HepG2 (cell line): ENCODE results near the gene CS. TPM values are rescaled to one million over a fixed set of nuclear protein-coding genes. Genes with fewer than 3 reads are reported as not detected.

Experiments
- ASH2L ChIP-seq: fragments of 300-600, 200-600 bp; sonication (generic); IDR thresholded peaks from 2 replicates; pipeline ENCODE4 v1.7.0; 2017; ENCODE audit warnings: low read depth, mild to moderate bottlenecking, moderate library complexity, mixed read lengths, low read length; ENCODE audit not compliant: insufficient read length
- GATA4 ChIP-seq: sonication (generic); IDR thresholded peaks from 2 replicates; pipeline ENCODE4 v1.6.1; 2016; ENCODE audit warnings: antibody characterized with exemption, low read depth, borderline replicate concordance
- HOXD1 ChIP-seq: sonication (generic); formaldehyde crosslinking; IDR thresholded peaks from 2 replicates; pipeline ENCODE4 v1.5.0; 2020; ENCODE audit warnings: missing genetic modification reagents
- ISX ChIP-seq: sonication (generic); formaldehyde crosslinking; conservative IDR thresholded peaks from 2 replicates; pipeline ENCODE4 v1.5.0; 2020; ENCODE audit warnings: missing genetic modification reagents
- JARID2 ChIP-seq: sonication (generic); formaldehyde crosslinking; IDR thresholded peaks from 2 replicates; pipeline ENCODE4 v1.8.1; 2023; ENCODE audit warnings: missing genetic modification reagents, inconsistent platforms; ENCODE audit not compliant: insufficient replicate concordance
- MAZ ChIP-seq, 2 experiments: sonication (generic) in 1 of 2; formaldehyde crosslinking in 1 of 2; IDR thresholded peaks; 2 replicates each; pipeline versions ENCODE4 v1.5.0 to v1.6.1; 2012 to 2020; ENCODE audit warnings: low read depth in 2 of 2, mild to moderate bottlenecking in 2 of 2, borderline replicate concordance in 1 of 2, improper control_type of control experiment in 1 of 2, low read length in 1 of 2, missing genetic modification reagents in 1 of 2, moderate library complexity in 1 of 2
- MXI1 ChIP-seq: IDR thresholded peaks from 3 replicates; pipeline ENCODE4 v1.6.1; 2012; ENCODE audit warnings: low read depth, low read length, inconsistent platforms, borderline replicate concordance
- POLR2G ChIP-seq: fragments of 200-400 bp; formaldehyde crosslinking; IDR thresholded peaks from 2 replicates; pipeline ENCODE4 v1.6.1; 2018; ENCODE audit warnings: mild to moderate bottlenecking, low read depth, low read length, moderate library complexity
- RAD21 ChIP-seq: fragments of 450-650 bp; formaldehyde crosslinking; IDR thresholded peaks from 2 replicates; pipeline ENCODE4 v1.5.0; 2020; ENCODE audit warnings: mild to moderate bottlenecking
- SIN3A ChIP-seq: IDR thresholded peaks from 2 replicates; pipeline ENCODE4 v1.6.1; 2011; ENCODE audit warnings: low read depth, mild to moderate bottlenecking, control low read depth, low read length, borderline replicate concordance
- TBX2 ChIP-seq: sonication (generic); formaldehyde crosslinking; IDR thresholded peaks from 2 replicates; pipeline ENCODE4 v1.5.0; 2020; ENCODE audit warnings: missing genetic modification reagents, mild to moderate bottlenecking, borderline replicate concordance
- ZBTB7B ChIP-seq: sonication (generic); formaldehyde crosslinking; IDR thresholded peaks from 2 replicates; pipeline ENCODE4 v1.4.0; 2020; ENCODE audit warnings: missing genetic modification reagents
- ZFX ChIP-seq: sonication (generic); formaldehyde crosslinking; IDR thresholded peaks from 2 replicates; pipeline ENCODE4 v1.4.0; 2020; ENCODE audit warnings: mild to moderate bottlenecking, low read depth, missing genetic modification reagents, moderate library complexity
- ZNF891 ChIP-seq: sonication (generic); formaldehyde crosslinking; IDR thresholded peaks from 2 replicates; pipeline ENCODE4 v1.5.0; 2020; ENCODE audit warnings: mild to moderate bottlenecking, missing genetic modification reagents
- ZZZ3 ChIP-seq: sonication (generic); formaldehyde crosslinking; IDR thresholded peaks from 2 replicates; pipeline ENCODE4 v1.4.0; 2020; ENCODE audit warnings: missing genetic modification reagents, mild to moderate bottlenecking, borderline replicate concordance
- polyA plus RNA-seq, 8 experiments: library from polyadenylated mRNA; depleted of rRNA in 3 of 8; stranded (reverse) in 7 of 8; unstranded in 1 of 8; fragments of >200 nt; fragmentation: Illumina TruSeq in 4 of 8; extraction: Trizol in 4 of 8; gene quantifications; 2 replicates each; pipeline versions ENCODE4 v1.2.1 to v1.2.3, GENCODE V29; 2011 to 2016; ENCODE audit warnings: low read depth in 4 of 8, missing spikeins in 1 of 8, mixed read lengths in 1 of 8; ENCODE audit not compliant: insufficient read depth in 1 of 8
- total RNA-seq, 5 experiments: library from RNA; depleted of rRNA; stranded (reverse); fragments of >200 nt; fragmentation: Illumina TruSeq; extraction: Trizol; gene quantifications; 2 replicates each; pipeline ENCODE4 v1.2.3, GENCODE V29; 2016; ENCODE audit warnings: low read depth in 1 of 5
- TF ChIP-seq, protein P1 (sequence below): sonication (generic); formaldehyde crosslinking; IDR thresholded peaks from 2 replicates; pipeline ENCODE4 v1.4.0; 2020; ENCODE audit warnings: missing genetic modification reagents
- TF ChIP-seq, protein P2 (sequence below): sonication (generic); formaldehyde crosslinking; IDR thresholded peaks from 2 replicates; pipeline ENCODE4 v1.5.1; 2020; ENCODE audit warnings: mild to moderate bottlenecking, moderate library complexity, missing genetic modification reagents
- TF ChIP-seq, protein P3 (sequence below): sonication (generic); formaldehyde crosslinking; IDR thresholded peaks from 2 replicates; pipeline ENCODE4 v1.9.0; 2021; ENCODE audit warnings: missing genetic modification reagents, mild to moderate bottlenecking, borderline replicate concordance
- TF ChIP-seq, protein P4 (sequence below): sonication (generic); formaldehyde crosslinking; IDR thresholded peaks from 2 replicates; pipeline ENCODE4 v1.4.0; 2020; ENCODE audit warnings: mild to moderate bottlenecking, low read depth, missing genetic modification reagents

The CS gene
- total and polyA plus RNA-seq, 2 of the 13 experiments (the other 11 are each of a cell fraction or from before 2014, with no cell fraction given) = 173 to 175 TPM

DNA sequence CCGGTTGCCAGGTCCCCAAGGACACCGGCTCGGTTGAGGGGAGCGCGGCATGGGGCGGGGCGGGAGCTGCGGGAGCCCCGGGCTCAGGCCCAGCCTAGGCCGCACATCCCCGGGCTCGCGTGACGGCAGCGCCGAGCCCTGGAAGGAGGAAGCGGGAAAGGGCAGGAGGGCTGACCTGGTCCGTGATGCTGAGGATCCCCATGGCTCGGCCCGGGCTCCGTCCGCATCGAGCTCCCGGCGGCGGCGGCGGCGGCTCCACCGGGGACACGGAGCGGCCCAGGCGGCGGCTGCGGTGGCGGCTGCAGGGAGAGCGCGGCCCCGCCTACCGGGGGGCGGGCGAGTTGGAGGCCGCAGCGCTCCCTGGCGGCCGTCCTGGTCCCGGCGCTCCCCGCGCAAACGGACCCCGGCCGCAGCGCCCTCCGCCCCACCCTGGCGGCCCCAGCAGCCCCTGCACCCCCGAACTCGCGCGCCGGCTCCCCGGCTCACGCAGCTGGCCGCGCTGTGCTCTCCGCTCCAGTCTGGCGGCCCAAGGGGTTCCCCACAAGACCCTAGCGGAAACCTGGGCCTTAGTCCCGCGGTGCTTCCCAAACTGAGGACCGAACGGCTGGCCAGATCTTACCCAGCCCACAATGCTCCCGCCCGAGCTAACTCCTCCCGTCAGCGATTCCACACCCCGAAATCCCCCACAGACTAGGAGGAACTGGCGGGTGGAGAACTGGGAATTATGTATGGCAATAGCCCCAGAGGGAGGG, 41.9 kb downstream of the CS start, which contains the start of gene ANKRD52 (continued):
- TF ChIP-seq ZZZ3 (CRISPR knock-in tag) (no peak), ZFX (CRISPR knock-in tag) (peak; percentile 100), GATA4 (peak; percentile 25; the same call in 1 of the 2 replicates), POLR2G (peak; percentile 61; the same call in 1 of the 2 replicates), ZBTB7B (CRISPR knock-in tag) (peak; percentile 26; the same call in 1 of the 2 replicates), JARID2 (CRISPR knock-in tag) (no peak), TBX2 (CRISPR knock-in tag) (0 out of 2 replicates have a peak, but pooled peaks have one; percentile 22), MXI1 (peak; percentile 47; the same call in 1 of the 3 replicates), MAZ (IDR thresholded peaks at IDR 0.05; ENCODE audit: borderline replicate concordance, low read depth, low read length) (peak; percentile 26; the same call in 1 of the 2 replicates), MAZ (CRISPR knock-in tag; IDR thresholded peaks at IDR 0.05; ENCODE audit: low read depth) (peak; percentile 92), SIN3A (peak; percentile 77; the same call in 1 of the 2 replicates), ZNF891 (CRISPR knock-in tag) (peak; percentile 16), HOXD1 (CRISPR knock-in tag) (0 out of 2 replicates have a peak, but pooled peaks have one; percentile 24), RAD21 (CRISPR knock-in tag) (peak; percentile 84), ISX (0 out of 2 replicates have a peak, but pooled peaks have one; percentile 32), ASH2L (peak; percentile 79)
- TF ChIP-seq, protein P1, sequence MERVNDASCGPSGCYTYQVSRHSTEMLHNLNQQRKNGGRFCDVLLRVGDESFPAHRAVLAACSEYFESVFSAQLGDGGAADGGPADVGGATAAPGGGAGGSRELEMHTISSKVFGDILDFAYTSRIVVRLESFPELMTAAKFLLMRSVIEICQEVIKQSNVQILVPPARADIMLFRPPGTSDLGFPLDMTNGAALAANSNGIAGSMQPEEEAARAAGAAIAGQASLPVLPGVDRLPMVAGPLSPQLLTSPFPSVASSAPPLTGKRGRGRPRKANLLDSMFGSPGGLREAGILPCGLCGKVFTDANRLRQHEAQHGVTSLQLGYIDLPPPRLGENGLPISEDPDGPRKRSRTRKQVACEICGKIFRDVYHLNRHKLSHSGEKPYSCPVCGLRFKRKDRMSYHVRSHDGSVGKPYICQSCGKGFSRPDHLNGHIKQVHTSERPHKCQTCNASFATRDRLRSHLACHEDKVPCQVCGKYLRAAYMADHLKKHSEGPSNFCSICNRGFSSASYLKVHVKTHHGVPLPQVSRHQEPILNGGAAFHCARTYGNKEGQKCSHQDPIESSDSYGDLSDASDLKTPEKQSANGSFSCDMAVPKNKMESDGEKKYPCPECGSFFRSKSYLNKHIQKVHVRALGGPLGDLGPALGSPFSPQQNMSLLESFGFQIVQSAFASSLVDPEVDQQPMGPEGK (CRISPR knock-in tag) = peak; percentile 13; the same call in 1 of the 2 replicates
- TF ChIP-seq, protein P2, sequence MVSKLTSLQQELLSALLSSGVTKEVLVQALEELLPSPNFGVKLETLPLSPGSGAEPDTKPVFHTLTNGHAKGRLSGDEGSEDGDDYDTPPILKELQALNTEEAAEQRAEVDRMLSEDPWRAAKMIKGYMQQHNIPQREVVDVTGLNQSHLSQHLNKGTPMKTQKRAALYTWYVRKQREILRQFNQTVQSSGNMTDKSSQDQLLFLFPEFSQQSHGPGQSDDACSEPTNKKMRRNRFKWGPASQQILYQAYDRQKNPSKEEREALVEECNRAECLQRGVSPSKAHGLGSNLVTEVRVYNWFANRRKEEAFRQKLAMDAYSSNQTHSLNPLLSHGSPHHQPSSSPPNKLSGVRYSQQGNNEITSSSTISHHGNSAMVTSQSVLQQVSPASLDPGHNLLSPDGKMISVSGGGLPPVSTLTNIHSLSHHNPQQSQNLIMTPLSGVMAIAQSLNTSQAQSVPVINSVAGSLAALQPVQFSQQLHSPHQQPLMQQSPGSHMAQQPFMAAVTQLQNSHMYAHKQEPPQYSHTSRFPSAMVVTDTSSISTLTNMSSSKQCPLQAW = no peak
- TF ChIP-seq, protein P3, sequence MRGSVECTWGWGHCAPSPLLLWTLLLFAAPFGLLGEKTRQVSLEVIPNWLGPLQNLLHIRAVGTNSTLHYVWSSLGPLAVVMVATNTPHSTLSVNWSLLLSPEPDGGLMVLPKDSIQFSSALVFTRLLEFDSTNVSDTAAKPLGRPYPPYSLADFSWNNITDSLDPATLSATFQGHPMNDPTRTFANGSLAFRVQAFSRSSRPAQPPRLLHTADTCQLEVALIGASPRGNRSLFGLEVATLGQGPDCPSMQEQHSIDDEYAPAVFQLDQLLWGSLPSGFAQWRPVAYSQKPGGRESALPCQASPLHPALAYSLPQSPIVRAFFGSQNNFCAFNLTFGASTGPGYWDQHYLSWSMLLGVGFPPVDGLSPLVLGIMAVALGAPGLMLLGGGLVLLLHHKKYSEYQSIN (CRISPR knock-in tag) = no peak
- TF ChIP-seq, protein P4, sequence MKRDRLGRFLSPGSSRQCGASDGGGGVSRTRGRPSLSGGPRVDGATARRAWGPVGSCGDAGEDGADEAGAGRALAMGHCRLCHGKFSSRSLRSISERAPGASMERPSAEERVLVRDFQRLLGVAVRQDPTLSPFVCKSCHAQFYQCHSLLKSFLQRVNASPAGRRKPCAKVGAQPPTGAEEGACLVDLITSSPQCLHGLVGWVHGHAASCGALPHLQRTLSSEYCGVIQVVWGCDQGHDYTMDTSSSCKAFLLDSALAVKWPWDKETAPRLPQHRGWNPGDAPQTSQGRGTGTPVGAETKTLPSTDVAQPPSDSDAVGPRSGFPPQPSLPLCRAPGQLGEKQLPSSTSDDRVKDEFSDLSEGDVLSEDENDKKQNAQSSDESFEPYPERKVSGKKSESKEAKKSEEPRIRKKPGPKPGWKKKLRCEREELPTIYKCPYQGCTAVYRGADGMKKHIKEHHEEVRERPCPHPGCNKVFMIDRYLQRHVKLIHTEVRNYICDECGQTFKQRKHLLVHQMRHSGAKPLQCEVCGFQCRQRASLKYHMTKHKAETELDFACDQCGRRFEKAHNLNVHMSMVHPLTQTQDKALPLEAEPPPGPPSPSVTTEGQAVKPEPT = 0 out of 2 replicates have a peak, but pooled peaks have one; percentile 41
